ENCODE data around the gene BTBD9.

DNA sequence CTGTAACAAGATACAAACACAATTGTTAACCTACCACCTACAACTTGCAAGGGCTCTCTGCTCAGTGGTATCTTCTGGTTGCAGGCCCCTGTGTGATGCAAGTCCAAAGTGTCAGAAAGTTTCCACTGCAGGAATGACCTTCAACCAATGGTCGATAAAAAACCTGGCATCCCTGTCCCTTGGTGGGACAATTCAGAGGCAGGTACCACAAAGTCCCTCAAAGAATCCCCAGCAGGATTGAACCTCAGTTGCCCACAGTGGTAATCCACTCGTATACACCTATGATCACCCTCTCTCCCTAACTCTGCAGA, 47.3 kb upstream of the BTBD9 start:
- TF ChIP-seq, protein P1, sequence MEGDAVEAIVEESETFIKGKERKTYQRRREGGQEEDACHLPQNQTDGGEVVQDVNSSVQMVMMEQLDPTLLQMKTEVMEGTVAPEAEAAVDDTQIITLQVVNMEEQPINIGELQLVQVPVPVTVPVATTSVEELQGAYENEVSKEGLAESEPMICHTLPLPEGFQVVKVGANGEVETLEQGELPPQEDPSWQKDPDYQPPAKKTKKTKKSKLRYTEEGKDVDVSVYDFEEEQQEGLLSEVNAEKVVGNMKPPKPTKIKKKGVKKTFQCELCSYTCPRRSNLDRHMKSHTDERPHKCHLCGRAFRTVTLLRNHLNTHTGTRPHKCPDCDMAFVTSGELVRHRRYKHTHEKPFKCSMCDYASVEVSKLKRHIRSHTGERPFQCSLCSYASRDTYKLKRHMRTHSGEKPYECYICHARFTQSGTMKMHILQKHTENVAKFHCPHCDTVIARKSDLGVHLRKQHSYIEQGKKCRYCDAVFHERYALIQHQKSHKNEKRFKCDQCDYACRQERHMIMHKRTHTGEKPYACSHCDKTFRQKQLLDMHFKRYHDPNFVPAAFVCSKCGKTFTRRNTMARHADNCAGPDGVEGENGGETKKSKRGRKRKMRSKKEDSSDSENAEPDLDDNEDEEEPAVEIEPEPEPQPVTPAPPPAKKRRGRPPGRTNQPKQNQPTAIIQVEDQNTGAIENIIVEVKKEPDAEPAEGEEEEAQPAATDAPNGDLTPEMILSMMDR (conservative IDR thresholded peaks at IDR 0.05) = no peak
- no peak for TF ChIP-seq EZH2 (IDR thresholded peaks at IDR 0.05; ENCODE audit: low read depth)

Data from PC-9 (cell line).